IMR-90 (cell line): Measurements from ENCODE around the gene PGS1. TPM values are rescaled to one million over a fixed set of nuclear protein-coding genes. Genes with fewer than 3 reads are reported as not detected.

ENCODE experiments used
- ATAC-seq: fragments of 200-7000 bp; cut with Tn5 transposase; 2 replicates; pipeline ENCODE4 v1.9.1; 2020; ENCODE audit warnings: low read depth, mild to moderate bottlenecking, moderate library complexity
- BruUV-seq: library from RNA; stranded (reverse); fragments of 400-500 nt; replicated peaks from 2 replicates; lab custom pipeline; 2021; lab: Mats Ljungman, UMichigan
- CTCF ChIA-PET: fragments of 300-600 bp; formaldehyde crosslinking; extraction: SDS; loops from one replicate; lab custom pipeline; 2021; ENCODE audit warnings: antibody characterized with exemption; lab: Yijun Ruan, JAX
- POLR2A ChIA-PET: fragments of 300-600 bp; sonication (Branson Sonifier 250); formaldehyde crosslinking; loops from one replicate; lab custom pipeline; 2022; ENCODE audit warnings: antibody characterized with exemption; ENCODE audit not compliant: unreplicated experiment; lab: Charles Lee
- DNase-seq: peaks from one replicate; pipeline ENCODE4 v3.0.0; 2013
- H2AFZ ChIP-seq: replicated peaks from 2 replicates; pipeline ENCODE3; 2013; ENCODE audit warnings: low read length, mild to moderate bottlenecking; ENCODE audit not compliant: poor library complexity
- H2AK5ac ChIP-seq: 2 replicates; pipeline ENCODE4 v1.6.1; 2013; ENCODE audit warnings: low read depth, low read length, inconsistent platforms
- H2AK9ac ChIP-seq: replicated peaks from 2 replicates; pipeline ENCODE3; 2013; ENCODE audit warnings: mild to moderate bottlenecking, low read depth, low read length, moderate library complexity; ENCODE audit not compliant: poor library complexity
- H2BK120ac ChIP-seq: 2 replicates; pipeline ENCODE4 v1.6.1; 2013; ENCODE audit warnings: low read depth, low read length, inconsistent platforms
- H2BK15ac ChIP-seq: 3 replicates; pipeline ENCODE4 v1.6.1; 2013; ENCODE audit warnings: low read depth, low read length, inconsistent platforms
- H2BK20ac ChIP-seq: 2 replicates; pipeline ENCODE4 v1.6.1; 2013; ENCODE audit warnings: low read depth, mild to moderate bottlenecking, inconsistent platforms, low read length, moderate library complexity
- H2BK5ac ChIP-seq: 2 replicates; pipeline ENCODE4 v1.6.1; 2013; ENCODE audit warnings: mild to moderate bottlenecking, low read depth, low read length, inconsistent platforms; ENCODE audit not compliant: poor library complexity, severe bottlenecking
- H3K14ac ChIP-seq: replicated peaks from 2 replicates; pipeline ENCODE4 v1.6.1; 2013; ENCODE audit warnings: low read depth, low read length, inconsistent platforms
- H3K18ac ChIP-seq: 2 replicates; pipeline ENCODE4 v1.6.1; 2013; ENCODE audit warnings: low read depth, low read length, control low read depth
- H3K23ac ChIP-seq: 2 replicates; pipeline ENCODE4 v1.6.1; 2013; ENCODE audit warnings: low read depth, low read length, inconsistent platforms
- H3K27ac ChIP-seq: 2 replicates; pipeline ENCODE4 v1.5.1; 2013; ENCODE audit warnings: mild to moderate bottlenecking, control low read depth, low read length; ENCODE audit not compliant: insufficient read depth
- H3K27me3 ChIP-seq: 2 replicates; pipeline ENCODE4 v1.6.1; 2013; ENCODE audit warnings: low read length; ENCODE audit not compliant: control insufficient read depth, insufficient read depth
- H3K36me3 ChIP-seq: 2 replicates; pipeline ENCODE4 v1.6.1; 2013; ENCODE audit warnings: low read length, mixed read lengths; ENCODE audit not compliant: control insufficient read depth, insufficient read depth
- H3K4ac ChIP-seq: 2 replicates; pipeline ENCODE4 v1.6.1; 2013; ENCODE audit warnings: low read depth, low read length, inconsistent platforms
- H3K4me1 ChIP-seq: 2 replicates; pipeline ENCODE4 v1.6.1; 2013; ENCODE audit warnings: low read length, mixed read lengths; ENCODE audit not compliant: control insufficient read depth, insufficient read depth
- H3K4me2 ChIP-seq: 2 replicates; pipeline ENCODE4 v1.6.1; 2013; ENCODE audit warnings: low read depth, mild to moderate bottlenecking, control low read depth, low read length, moderate library complexity
- H3K4me3 ChIP-seq: 2 replicates; pipeline ENCODE4 v1.5.1; 2013; ENCODE audit warnings: low read depth, mild to moderate bottlenecking, control low read depth, low read length, moderate library complexity; ENCODE audit not compliant: insufficient read depth
- H3K56ac ChIP-seq: 2 replicates; pipeline ENCODE4 v1.6.1; 2013; ENCODE audit warnings: low read length, inconsistent platforms; ENCODE audit not compliant: insufficient read depth; ENCODE audit errors: extremely low read depth
- H3K79me1 ChIP-seq, 2 experiments: 2 replicates each; pipeline ENCODE4 v1.6.1; 2013; ENCODE audit warnings: low read length in 2 of 2, inconsistent platforms in 1 of 2, low read depth in 1 of 2
- H3K9ac ChIP-seq: 2 replicates; pipeline ENCODE4 v1.6.1; 2013; ENCODE audit warnings: low read depth, low read length, control low read depth
- H3K9me1 ChIP-seq: 2 replicates; pipeline ENCODE4 v1.6.1; 2013; ENCODE audit warnings: low read length, inconsistent platforms; ENCODE audit not compliant: insufficient read depth
- H3K9me3 ChIP-seq: 2 replicates; pipeline ENCODE4 v1.6.1; 2013; ENCODE audit warnings: low read length; ENCODE audit not compliant: control insufficient read depth, insufficient read depth
- H4K20me1 ChIP-seq: 2 replicates; pipeline ENCODE4 v1.6.1; 2013; ENCODE audit warnings: low read length, inconsistent platforms; ENCODE audit not compliant: insufficient read depth
- H4K5ac ChIP-seq: 2 replicates; pipeline ENCODE4 v1.6.1; 2013; ENCODE audit warnings: mild to moderate bottlenecking, low read depth, low read length, control low read depth
- H4K8ac ChIP-seq, 2 experiments: 2 replicates each; pipeline ENCODE4 v1.6.1; 2013; ENCODE audit warnings: low read depth in 2 of 2, low read length in 2 of 2, control low read depth in 1 of 2, inconsistent platforms in 1 of 2
- H4K91ac ChIP-seq: 2 replicates; pipeline ENCODE4 v1.6.1; 2013; ENCODE audit warnings: low read depth, low read length, inconsistent platforms; ENCODE audit not compliant: insufficient read depth
- BHLHE40 ChIP-seq: fragments of 150-350 bp; IDR thresholded peaks from 2 replicates; pipeline ENCODE4 v1.6.1; 2016; ENCODE audit warnings: mild to moderate bottlenecking, low read depth, low read length
- CEBPB ChIP-seq: IDR thresholded peaks from 2 replicates; pipeline ENCODE4 v1.6.1; 2012; ENCODE audit warnings: low read depth, low read length, improper control_type of control experiment
- CHD1 ChIP-seq: IDR thresholded peaks from 2 replicates; pipeline ENCODE4 v1.6.1; 2012; ENCODE audit warnings: low read depth, low read length, improper control_type of control experiment
- FOS ChIP-seq: fragments of 150-350 bp; IDR thresholded peaks from 2 replicates; pipeline ENCODE4 v1.6.1; 2016; ENCODE audit warnings: low read depth, low read length
- MAFK ChIP-seq: IDR thresholded peaks from 2 replicates; pipeline ENCODE4 v1.6.1; 2012; ENCODE audit warnings: low read depth, low read length, improper control_type of control experiment
- MAZ ChIP-seq: IDR thresholded peaks from 2 replicates; pipeline ENCODE4 v1.6.1; 2012; ENCODE audit warnings: low read depth, mild to moderate bottlenecking, low read length, improper control_type of control experiment, moderate library complexity, borderline replicate concordance
- MXI1 ChIP-seq: IDR thresholded peaks from 2 replicates; pipeline ENCODE4 v1.6.1; 2012; ENCODE audit warnings: low read depth, mild to moderate bottlenecking, low read length, moderate library complexity, borderline replicate concordance
- NFE2L2 ChIP-seq: fragments of 150-350 bp; IDR thresholded peaks from 2 replicates; pipeline ENCODE4 v1.6.1; 2016; ENCODE audit warnings: low read depth, mild to moderate bottlenecking, low read length
- POLR2A ChIP-seq: IDR thresholded peaks from 2 replicates; pipeline ENCODE4 v1.6.1; 2012; ENCODE audit warnings: mild to moderate bottlenecking, low read depth, low read length
- RAD21 ChIP-seq: IDR thresholded peaks from 2 replicates; pipeline ENCODE4 v1.6.1; 2012; ENCODE audit warnings: low read length, improper control_type of control experiment
- RCOR1 ChIP-seq: IDR thresholded peaks from 2 replicates; pipeline ENCODE4 v1.6.1; 2012; ENCODE audit warnings: mild to moderate bottlenecking, low read length, improper control_type of control experiment; ENCODE audit not compliant: insufficient replicate concordance
- RFX5 ChIP-seq: IDR thresholded peaks from 2 replicates; pipeline ENCODE4 v1.8.0; 2012; ENCODE audit warnings: low read depth, mild to moderate bottlenecking, low read length, moderate library complexity
- SMC3 ChIP-seq: fragments of 150-350 bp; IDR thresholded peaks from 2 replicates; pipeline ENCODE4 v1.6.1; 2016; ENCODE audit warnings: low read depth, mild to moderate bottlenecking, antibody characterized with exemption, low read length, moderate library complexity
- WGBS, 2 experiments: methylation state at CpG; one replicate each; pipeline versions ENCODE4 v1.1.5 to v1.1.7; 2013; ENCODE audit warnings: missing lambda C conversion rate in 2 of 2; ENCODE audit not compliant: insufficient read length in 1 of 2; ENCODE audit errors: extremely low coverage in 2 of 2; 5-methylcytosine and 5-hydroxymethylcytosine counted together
- dilution Hi-C: fragments of 300-500 bp; cut with HindIII; formaldehyde crosslinking; loops from one replicate; pipeline ENCODE4 v1.14.3; 2018; ENCODE audit warnings: low sequenced_read_pairs; ENCODE audit not compliant: unreplicated experiment
- in situ Hi-C: fragments of 300-500 bp; cut with MboI; formaldehyde crosslinking; loops from 3 replicates; pipeline ENCODE4 v1.14.3; 2019; ENCODE audit warnings: low sequenced_read_pairs, inconsistent platforms, mixed read lengths
- intact Hi-C: fragments of 100-400 bp; cut with micrococcal nuclease; formaldehyde crosslinking; loops from 2 replicates; pipeline ENCODE4 v1.10.0; 2022
- polyA plus RNA-seq, 3 experiments: library from polyadenylated mRNA; depleted of rRNA; stranded (reverse); fragments of >200 nt; gene quantifications; 2 replicates each; pipeline ENCODE4 v1.2.3, GENCODE V29; 2012; ENCODE audit warnings: low replicate concordance in 1 of 3
- total RNA-seq: library from RNA; depleted of rRNA; stranded (reverse); fragments of >200 nt; gene quantifications from 2 replicates; pipeline ENCODE4 v1.2.3, GENCODE V29; 2012
- TF ChIP-seq, protein P1 (sequence below): fragments of 150-350 bp; IDR thresholded peaks from 2 replicates; pipeline ENCODE4 v1.6.1; 2016; ENCODE audit warnings: low read depth, mild to moderate bottlenecking, low read length, moderate library complexity, borderline replicate concordance
- TF ChIP-seq, protein P2 (sequence below): fragments of 150-350 bp; IDR thresholded peaks from 2 replicates; pipeline ENCODE4 v1.6.1; 2017; ENCODE audit warnings: mild to moderate bottlenecking, antibody characterized with exemption, low read length, low read depth

PGS1 gene
- total and polyA plus RNA-seq, 2 of the 4 experiments (the other 2 are of a cell fraction), result 18.5 to 43.2 TPM

DNA sequence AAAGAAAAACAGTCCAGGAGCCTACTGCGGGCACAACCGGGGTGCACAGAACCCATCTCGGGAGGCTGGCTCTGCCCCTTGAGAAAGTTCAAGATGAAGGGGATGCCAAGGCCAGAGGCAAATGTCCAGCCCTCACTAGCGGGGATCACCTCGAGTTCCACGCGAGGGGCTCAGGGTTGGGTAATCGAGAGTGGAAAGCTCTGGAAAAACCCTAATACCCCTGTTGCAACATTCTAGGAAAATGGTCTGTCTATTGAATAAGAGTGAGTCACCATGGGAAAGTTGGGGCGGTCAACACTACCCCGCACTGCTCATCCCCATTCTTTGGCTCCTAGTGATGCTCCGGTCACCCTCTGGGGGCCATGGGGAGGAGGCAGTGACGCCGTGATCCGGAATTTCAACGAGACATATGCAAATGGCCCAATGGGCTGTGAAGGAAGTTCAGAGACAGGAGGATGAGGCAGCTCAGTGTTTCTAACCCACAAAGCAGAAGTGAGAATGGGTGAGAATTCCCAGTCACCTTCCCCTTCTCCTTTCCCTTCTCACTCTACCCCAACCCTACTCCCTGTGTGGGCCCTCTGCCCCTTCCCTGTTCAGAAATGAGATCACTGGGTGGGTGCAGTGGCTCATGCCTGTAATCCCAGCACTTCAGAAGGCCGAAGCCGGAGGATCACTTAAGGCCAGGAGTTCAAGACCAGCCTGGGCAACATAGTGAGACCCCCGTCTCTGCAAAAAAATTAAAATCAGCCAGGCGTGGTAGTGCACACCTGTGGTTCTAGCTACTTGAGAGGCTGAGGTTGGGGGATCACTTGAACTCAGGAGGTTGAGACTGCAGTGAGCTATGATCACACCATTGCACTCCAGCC, 41.0 kb upstream of the PGS1 start:
- Histone ChIP-seq H3K27ac (peak overlapping the region; percentile 90), H2AFZ (peak overlapping the region; percentile 11), H3K14ac (peak overlapping the region; percentile 57; the same call in 1 of the 2 replicates), H3K9me3 (no peaks in the 10 kb centered on the region), H3K79me1 (no peaks in the 10 kb centered on the region), H2BK5ac (peak overlapping the region; percentile 64), H3K23ac (0 out of 2 replicates have a peak overlapping the region, but pooled peaks have one; percentile 35), H2AK5ac (peak overlapping the region; percentile 86; the same call in 1 of the 2 replicates), H3K56ac (peak overlapping the region; percentile 40; the same call in 1 of the 2 replicates), H3K4ac (peak overlapping the region; percentile 85), H3K4me2 (peak overlapping the region; percentile 8; the same call in 1 of the 2 replicates), H4K20me1 (no peaks in the 10 kb centered on the region; the same call in 1 of the 2 replicates), H3K4me3 (no peak overlapping the region), H4K91ac (peak overlapping the region; percentile 25; the same call in 1 of the 2 replicates), H4K8ac (peak overlapping the region; percentile 26 to 79; a peak in 2 of 4 replicates), H3K18ac (peak overlapping the region; percentile 46; the same call in 1 of the 2 replicates), H2AK9ac (peak overlapping the region; percentile 66), H2BK120ac (peak overlapping the region; percentile 87), H3K9ac (no peak overlapping the region), H2BK15ac (peak overlapping the region; percentile 73), H3K4me1 (peaks cover 23% of the 10 kb centered on the region), H3K36me3 (no peaks in the 10 kb centered on the region), H4K5ac (peak overlapping the region; percentile 23; the same call in 1 of the 2 replicates), H3K27me3 (no peaks in the 10 kb centered on the region), H3K9me1 (peaks cover 11% of the 10 kb centered on the region), H2BK20ac (peak overlapping the region; percentile 63; the same call in 1 of the 2 replicates)
- intact Hi-C loops, result no loop called here
- ChIA-PET CTCF (no interaction called here), POLR2A (no interaction called here)
- BruUV-seq, result no TSS peak
- WGBS, 2 experiments, result 92% methylated on average over 2 of the region's 19 CpGs; no CpG with 5 or more reads in 1 of the 2 experiments
- in situ Hi-C loops, result no loop called here
- DNase-seq (peak; percentile 93), ATAC-seq (peak; percentile 32)
- dilution Hi-C loops, result no loop called here
- no peak for TF ChIP-seq MAFK
- peak; percentile 96 for TF ChIP-seq MAZ
- peak; percentile 98 for TF ChIP-seq CEBPB
- TF ChIP-seq, protein P1, sequence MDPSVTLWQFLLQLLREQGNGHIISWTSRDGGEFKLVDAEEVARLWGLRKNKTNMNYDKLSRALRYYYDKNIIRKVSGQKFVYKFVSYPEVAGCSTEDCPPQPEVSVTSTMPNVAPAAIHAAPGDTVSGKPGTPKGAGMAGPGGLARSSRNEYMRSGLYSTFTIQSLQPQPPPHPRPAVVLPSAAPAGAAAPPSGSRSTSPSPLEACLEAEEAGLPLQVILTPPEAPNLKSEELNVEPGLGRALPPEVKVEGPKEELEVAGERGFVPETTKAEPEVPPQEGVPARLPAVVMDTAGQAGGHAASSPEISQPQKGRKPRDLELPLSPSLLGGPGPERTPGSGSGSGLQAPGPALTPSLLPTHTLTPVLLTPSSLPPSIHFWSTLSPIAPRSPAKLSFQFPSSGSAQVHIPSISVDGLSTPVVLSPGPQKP, result no peak
- TF ChIP-seq BHLHE40, result peak; percentile 18; the same call in 1 of the 2 replicates
- TF ChIP-seq RFX5, result 0 out of 2 replicates have a peak, but pooled peaks have one; percentile 23
- TF ChIP-seq RCOR1, result no peak
- TF ChIP-seq, protein P2, sequence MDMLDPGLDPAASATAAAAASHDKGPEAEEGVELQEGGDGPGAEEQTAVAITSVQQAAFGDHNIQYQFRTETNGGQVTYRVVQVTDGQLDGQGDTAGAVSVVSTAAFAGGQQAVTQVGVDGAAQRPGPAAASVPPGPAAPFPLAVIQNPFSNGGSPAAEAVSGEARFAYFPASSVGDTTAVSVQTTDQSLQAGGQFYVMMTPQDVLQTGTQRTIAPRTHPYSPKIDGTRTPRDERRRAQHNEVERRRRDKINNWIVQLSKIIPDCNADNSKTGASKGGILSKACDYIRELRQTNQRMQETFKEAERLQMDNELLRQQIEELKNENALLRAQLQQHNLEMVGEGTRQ, result no peak
- TF ChIP-seq POLR2A, result peak; percentile 59
- TF ChIP-seq SMC3, result no peak
- no peak for TF ChIP-seq CHD1
- TF ChIP-seq RAD21, result peak; percentile 10
- 0 out of 2 replicates have a peak, but pooled peaks have one; percentile 2 for TF ChIP-seq NFE2L2
- peak; percentile 85 for TF ChIP-seq FOS
- no peak for TF ChIP-seq MXI1
